GM21576 (cell line): ENCODE results near the gene P2RX4.
"Not testable (repeated sequence)": the region's sequence is repeated elsewhere in the genome, so short reads cannot be mapped to it uniquely, and the experiment has no call there.

ENCODE experiments used
- ATAC-seq: cut with Tn5 transposase; IDR thresholded peaks from one replicate; pipeline ENCODE4 v1.9.1; 2021; ENCODE audit warnings: mild to moderate bottlenecking, moderate library complexity; ENCODE audit not compliant: unreplicated experiment

P2RX4 gene

GRCh38 chr12:121240484-121241101 lies 30.7 kb downstream of the P2RX4 start:
- no peak for ATAC-seq

- no peak for ATAC-seq
Observed at GRCh38 chr12:121241156-121241970, 31.4 kb downstream of the P2RX4 start.

- ATAC-seq: no peak
Observed at GRCh38 chr12:121245031-121245430, 35.1 kb downstream of the P2RX4 start.

GRCh38 chr12:121245951-121246350 lies 36.0 kb downstream of the P2RX4 start:
- ATAC-seq: no peak

- no peak for ATAC-seq
Observed at GRCh38 chr12:121246893-121247557, 37.1 kb downstream of the P2RX4 start.

GRCh38 chr12:121248622-121249021 lies 38.7 kb downstream of the P2RX4 start:
- ATAC-seq: peak; percentile 75

- no peak for ATAC-seq
Observed at GRCh38 chr12:121250359-121250758, 40.4 kb downstream of the P2RX4 start.

- ATAC-seq: no peak
Observed at GRCh38 chr12:121251838-121252237, 41.9 kb downstream of the P2RX4 start.

GRCh38 chr12:121252712-121253345 lies 42.9 kb downstream of the P2RX4 start:
- ATAC-seq: no peak

GRCh38 chr12:121253638-121254335 lies 43.9 kb downstream of the P2RX4 start:
- ATAC-seq: no peak

- no peak for ATAC-seq
Observed at GRCh38 chr12:121255433-121255832, 45.5 kb downstream of the P2RX4 start.

- not testable (repeated sequence) for ATAC-seq
Observed at GRCh38 chr12:121257704-121258449, 47.9 kb downstream of the P2RX4 start.

- no peak for ATAC-seq
Observed at GRCh38 chr12:121259074-121259473, 49.1 kb downstream of the P2RX4 start.

- ATAC-seq: no peak
Observed at GRCh38 chr12:121260091-121260490, 50.2 kb downstream of the P2RX4 start.

GRCh38 chr12:121261398-121261797 lies 51.5 kb downstream of the P2RX4 start:
- ATAC-seq: no peak

- no peak for ATAC-seq
Observed at GRCh38 chr12:121263206-121263935, 53.4 kb downstream of the P2RX4 start.

GRCh38 chr12:121264135-121264534 lies 54.2 kb downstream of the P2RX4 start:
- ATAC-seq: no peak

- no peak for ATAC-seq
Observed at GRCh38 chr12:121264951-121265515, 55.1 kb downstream of the P2RX4 start.

GRCh38 chr12:121267822-121268221 lies 57.9 kb downstream of the P2RX4 start:
- no peak for ATAC-seq
